ENCODE data around the gene HLF. TPM values are rescaled to one million over a fixed set of nuclear protein-coding genes. Genes with fewer than 3 reads are reported as not detected.

Gene HLF
- total and polyA plus RNA-seq, 2 experiments from 2014 or later = 0.28 TPM; not detected in 1

DNA sequence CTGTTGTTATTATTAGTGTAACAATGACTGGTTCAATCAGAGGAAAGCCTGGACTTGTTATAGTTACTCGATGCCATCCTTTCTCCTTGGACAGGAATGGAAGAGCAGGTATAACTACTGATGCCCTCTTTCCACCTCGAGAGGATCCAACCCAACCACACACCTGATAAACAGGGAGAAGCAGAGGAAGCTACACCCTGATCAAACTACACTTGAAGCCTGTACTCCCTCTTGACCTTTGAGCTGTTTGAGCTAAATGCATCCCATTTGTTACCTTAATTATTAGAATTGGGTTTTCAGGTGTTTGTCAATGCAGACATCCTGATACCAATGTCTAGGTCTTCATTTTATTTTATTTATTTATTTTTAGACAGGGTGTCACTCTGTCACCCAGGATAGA, 23.7 kb upstream of the HLF start (continued):
- TF ChIP-seq, protein P1, sequence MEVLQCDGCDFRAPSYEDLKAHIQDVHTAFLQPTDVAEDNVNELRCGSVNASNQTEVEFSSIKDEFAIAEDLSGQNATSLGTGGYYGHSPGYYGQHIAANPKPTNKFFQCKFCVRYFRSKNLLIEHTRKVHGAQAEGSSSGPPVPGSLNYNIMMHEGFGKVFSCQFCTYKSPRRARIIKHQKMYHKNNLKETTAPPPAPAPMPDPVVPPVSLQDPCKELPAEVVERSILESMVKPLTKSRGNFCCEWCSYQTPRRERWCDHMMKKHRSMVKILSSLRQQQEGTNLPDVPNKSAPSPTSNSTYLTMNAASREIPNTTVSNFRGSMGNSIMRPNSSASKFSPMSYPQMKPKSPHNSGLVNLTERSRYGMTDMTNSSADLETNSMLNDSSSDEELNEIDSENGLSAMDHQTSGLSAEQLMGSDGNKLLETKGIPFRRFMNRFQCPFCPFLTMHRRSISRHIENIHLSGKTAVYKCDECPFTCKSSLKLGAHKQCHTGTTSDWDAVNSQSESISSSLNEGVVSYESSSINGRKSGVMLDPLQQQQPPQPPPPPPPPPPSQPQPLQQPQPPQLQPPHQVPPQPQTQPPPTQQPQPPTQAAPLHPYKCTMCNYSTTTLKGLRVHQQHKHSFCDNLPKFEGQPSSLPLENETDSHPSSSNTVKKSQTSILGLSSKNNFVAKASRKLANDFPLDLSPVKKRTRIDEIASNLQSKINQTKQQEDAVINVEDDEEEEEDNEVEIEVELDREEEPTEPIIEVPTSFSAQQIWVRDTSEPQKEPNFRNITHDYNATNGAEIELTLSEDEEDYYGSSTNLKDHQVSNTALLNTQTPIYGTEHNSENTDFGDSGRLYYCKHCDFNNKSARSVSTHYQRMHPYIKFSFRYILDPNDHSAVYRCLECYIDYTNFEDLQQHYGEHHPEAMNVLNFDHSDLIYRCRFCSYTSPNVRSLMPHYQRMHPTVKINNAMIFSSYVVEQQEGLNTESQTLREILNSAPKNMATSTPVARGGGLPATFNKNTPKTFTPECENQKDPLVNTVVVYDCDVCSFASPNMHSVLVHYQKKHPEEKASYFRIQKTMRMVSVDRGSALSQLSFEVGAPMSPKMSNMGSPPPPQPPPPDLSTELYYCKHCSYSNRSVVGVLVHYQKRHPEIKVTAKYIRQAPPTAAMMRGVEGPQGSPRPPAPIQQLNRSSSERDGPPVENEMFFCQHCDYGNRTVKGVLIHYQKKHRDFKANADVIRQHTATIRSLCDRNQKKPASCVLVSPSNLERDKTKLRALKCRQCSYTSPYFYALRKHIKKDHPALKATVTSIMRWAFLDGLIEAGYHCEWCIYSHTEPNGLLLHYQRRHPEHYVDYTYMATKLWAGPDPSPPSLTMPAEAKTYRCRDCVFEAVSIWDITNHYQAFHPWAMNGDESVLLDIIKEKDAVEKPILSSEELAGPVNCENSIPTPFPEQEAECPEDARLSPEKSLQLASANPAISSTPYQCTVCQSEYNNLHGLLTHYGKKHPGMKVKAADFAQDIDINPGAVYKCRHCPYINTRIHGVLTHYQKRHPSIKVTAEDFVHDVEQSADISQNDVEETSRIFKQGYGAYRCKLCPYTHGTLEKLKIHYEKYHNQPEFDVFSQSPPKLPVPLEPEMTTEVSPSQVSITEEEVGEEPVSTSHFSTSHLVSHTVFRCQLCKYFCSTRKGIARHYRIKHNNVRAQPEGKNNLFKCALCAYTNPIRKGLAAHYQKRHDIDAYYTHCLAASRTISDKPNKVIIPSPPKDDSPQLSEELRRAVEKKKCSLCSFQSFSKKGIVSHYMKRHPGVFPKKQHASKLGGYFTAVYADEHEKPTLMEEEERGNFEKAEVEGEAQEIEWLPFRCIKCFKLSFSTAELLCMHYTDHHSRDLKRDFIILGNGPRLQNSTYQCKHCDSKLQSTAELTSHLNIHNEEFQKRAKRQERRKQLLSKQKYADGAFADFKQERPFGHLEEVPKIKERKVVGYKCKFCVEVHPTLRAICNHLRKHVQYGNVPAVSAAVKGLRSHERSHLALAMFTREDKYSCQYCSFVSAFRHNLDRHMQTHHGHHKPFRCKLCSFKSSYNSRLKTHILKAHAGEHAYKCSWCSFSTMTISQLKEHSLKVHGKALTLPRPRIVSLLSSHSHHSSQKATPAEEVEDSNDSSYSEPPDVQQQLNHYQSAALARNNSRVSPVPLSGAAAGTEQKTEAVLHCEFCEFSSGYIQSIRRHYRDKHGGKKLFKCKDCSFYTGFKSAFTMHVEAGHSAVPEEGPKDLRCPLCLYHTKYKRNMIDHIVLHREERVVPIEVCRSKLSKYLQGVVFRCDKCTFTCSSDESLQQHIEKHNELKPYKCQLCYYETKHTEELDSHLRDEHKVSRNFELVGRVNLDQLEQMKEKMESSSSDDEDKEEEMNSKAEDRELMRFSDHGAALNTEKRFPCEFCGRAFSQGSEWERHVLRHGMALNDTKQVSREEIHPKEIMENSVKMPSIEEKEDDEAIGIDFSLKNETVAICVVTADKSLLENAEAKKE (CRISPR knock-in tag; IDR thresholded peaks at IDR 0.05) = no peak
- TF ChIP-seq JUNB (IDR thresholded peaks at IDR 0.05; ENCODE audit: unreplicated experiment) (no peak), POLR2AphosphoS5 (IDR thresholded peaks at IDR 0.05; ENCODE audit: low read depth) (no peak), STAT1 (IDR thresholded peaks at IDR 0.05; ENCODE audit: unreplicated experiment) (no peak)
- TF ChIP-seq, protein P2, sequence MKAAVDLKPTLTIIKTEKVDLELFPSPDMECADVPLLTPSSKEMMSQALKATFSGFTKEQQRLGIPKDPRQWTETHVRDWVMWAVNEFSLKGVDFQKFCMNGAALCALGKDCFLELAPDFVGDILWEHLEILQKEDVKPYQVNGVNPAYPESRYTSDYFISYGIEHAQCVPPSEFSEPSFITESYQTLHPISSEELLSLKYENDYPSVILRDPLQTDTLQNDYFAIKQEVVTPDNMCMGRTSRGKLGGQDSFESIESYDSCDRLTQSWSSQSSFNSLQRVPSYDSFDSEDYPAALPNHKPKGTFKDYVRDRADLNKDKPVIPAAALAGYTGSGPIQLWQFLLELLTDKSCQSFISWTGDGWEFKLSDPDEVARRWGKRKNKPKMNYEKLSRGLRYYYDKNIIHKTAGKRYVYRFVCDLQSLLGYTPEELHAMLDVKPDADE (IDR thresholded peaks at IDR 0.05) = no peak
- TF ChIP-seq, protein P3, sequence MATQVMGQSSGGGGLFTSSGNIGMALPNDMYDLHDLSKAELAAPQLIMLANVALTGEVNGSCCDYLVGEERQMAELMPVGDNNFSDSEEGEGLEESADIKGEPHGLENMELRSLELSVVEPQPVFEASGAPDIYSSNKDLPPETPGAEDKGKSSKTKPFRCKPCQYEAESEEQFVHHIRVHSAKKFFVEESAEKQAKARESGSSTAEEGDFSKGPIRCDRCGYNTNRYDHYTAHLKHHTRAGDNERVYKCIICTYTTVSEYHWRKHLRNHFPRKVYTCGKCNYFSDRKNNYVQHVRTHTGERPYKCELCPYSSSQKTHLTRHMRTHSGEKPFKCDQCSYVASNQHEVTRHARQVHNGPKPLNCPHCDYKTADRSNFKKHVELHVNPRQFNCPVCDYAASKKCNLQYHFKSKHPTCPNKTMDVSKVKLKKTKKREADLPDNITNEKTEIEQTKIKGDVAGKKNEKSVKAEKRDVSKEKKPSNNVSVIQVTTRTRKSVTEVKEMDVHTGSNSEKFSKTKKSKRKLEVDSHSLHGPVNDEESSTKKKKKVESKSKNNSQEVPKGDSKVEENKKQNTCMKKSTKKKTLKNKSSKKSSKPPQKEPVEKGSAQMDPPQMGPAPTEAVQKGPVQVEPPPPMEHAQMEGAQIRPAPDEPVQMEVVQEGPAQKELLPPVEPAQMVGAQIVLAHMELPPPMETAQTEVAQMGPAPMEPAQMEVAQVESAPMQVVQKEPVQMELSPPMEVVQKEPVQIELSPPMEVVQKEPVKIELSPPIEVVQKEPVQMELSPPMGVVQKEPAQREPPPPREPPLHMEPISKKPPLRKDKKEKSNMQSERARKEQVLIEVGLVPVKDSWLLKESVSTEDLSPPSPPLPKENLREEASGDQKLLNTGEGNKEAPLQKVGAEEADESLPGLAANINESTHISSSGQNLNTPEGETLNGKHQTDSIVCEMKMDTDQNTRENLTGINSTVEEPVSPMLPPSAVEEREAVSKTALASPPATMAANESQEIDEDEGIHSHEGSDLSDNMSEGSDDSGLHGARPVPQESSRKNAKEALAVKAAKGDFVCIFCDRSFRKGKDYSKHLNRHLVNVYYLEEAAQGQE (IDR thresholded peaks at IDR 0.05; ENCODE audit: unreplicated experiment) = no peak
- TF ChIP-seq, protein P4, sequence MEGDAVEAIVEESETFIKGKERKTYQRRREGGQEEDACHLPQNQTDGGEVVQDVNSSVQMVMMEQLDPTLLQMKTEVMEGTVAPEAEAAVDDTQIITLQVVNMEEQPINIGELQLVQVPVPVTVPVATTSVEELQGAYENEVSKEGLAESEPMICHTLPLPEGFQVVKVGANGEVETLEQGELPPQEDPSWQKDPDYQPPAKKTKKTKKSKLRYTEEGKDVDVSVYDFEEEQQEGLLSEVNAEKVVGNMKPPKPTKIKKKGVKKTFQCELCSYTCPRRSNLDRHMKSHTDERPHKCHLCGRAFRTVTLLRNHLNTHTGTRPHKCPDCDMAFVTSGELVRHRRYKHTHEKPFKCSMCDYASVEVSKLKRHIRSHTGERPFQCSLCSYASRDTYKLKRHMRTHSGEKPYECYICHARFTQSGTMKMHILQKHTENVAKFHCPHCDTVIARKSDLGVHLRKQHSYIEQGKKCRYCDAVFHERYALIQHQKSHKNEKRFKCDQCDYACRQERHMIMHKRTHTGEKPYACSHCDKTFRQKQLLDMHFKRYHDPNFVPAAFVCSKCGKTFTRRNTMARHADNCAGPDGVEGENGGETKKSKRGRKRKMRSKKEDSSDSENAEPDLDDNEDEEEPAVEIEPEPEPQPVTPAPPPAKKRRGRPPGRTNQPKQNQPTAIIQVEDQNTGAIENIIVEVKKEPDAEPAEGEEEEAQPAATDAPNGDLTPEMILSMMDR (conservative IDR thresholded peaks at IDR 0.05; ENCODE audit: low read depth in 2 of 2) = no peak

Data from GM23338 (cell line).